GM21576 (cell line): ENCODE data around the gene HERC2.

Experiments
- ATAC-seq: cut with Tn5 transposase; IDR thresholded peaks from one replicate; pipeline ENCODE4 v1.9.1; 2021; ENCODE audit warnings: mild to moderate bottlenecking, moderate library complexity; ENCODE audit not compliant: unreplicated experiment

Gene HERC2

GRCh38 chr15:28114721-28115622 lies 207.0 kb downstream of the HERC2 start:
- ATAC-seq, result no peak

GRCh38 chr15:28114114-28114455 lies 207.9 kb downstream of the HERC2 start:
- no peak for ATAC-seq

- no peak for ATAC-seq
Measured at GRCh38 chr15:28113394-28114113, 208.4 kb downstream of the HERC2 start.

GRCh38 chr15:28112962-28113361 lies 209.0 kb downstream of the HERC2 start:
- no peak for ATAC-seq

- no peak for ATAC-seq
Measured at GRCh38 chr15:28112101-28112760, 209.7 kb downstream of the HERC2 start.

- ATAC-seq, result no peak
Measured at GRCh38 chr15:28111543-28111942, 210.4 kb downstream of the HERC2 start.

GRCh38 chr15:28110481-28110881 lies 211.5 kb downstream of the HERC2 start:
- ATAC-seq, result no peak

GRCh38 chr15:28109626-28110455 lies 212.1 kb downstream of the HERC2 start:
- no peak for ATAC-seq

- no peak for ATAC-seq
Measured at GRCh38 chr15:28107904-28108275, 214.1 kb downstream of the HERC2 start.

- no peak for ATAC-seq
Measured at GRCh38 chr15:28107111-28107903, 214.7 kb downstream of the HERC2 start.

GRCh38 chr15:28106294-28107110 lies 215.5 kb downstream of the HERC2 start:
- no peak for ATAC-seq

- ATAC-seq, result no peak
Measured at GRCh38 chr15:28105793-28106192, 216.2 kb downstream of the HERC2 start.

- no peak for ATAC-seq
Measured at GRCh38 chr15:28105224-28105791, 216.7 kb downstream of the HERC2 start.

GRCh38 chr15:28104326-28104725 lies 217.7 kb downstream of the HERC2 start:
- ATAC-seq, result no peak

- ATAC-seq, result no peak
Measured at GRCh38 chr15:28103831-28104230, 218.1 kb downstream of the HERC2 start.

GRCh38 chr15:28101983-28102441 lies 220.0 kb downstream of the HERC2 start:
- no peak for ATAC-seq

GRCh38 chr15:28101201-28101600 lies 220.8 kb downstream of the HERC2 start:
- ATAC-seq, result no peak

GRCh38 chr15:28100516-28101195 lies 221.3 kb downstream of the HERC2 start:
- no peak for ATAC-seq
